HepG2 (cell line): ENCODE data around the gene VAMP8. TPM values are rescaled to one million over a fixed set of nuclear protein-coding genes. Genes with fewer than 3 reads are reported as not detected.

Source experiments
- BORCS8-MEF2B ChIP-seq: sonication (generic); formaldehyde crosslinking; IDR thresholded peaks from 2 replicates; pipeline ENCODE4 v1.8.0; 2022; ENCODE audit warnings: mild to moderate bottlenecking, missing genetic modification reagents
- E2F1 ChIP-seq: sonication (generic); formaldehyde crosslinking; IDR thresholded peaks from 2 replicates; pipeline ENCODE4 v1.5.0; 2020; ENCODE audit warnings: missing genetic modification reagents
- E2F5 ChIP-seq: sonication (generic); formaldehyde crosslinking; conservative IDR thresholded peaks from 2 replicates; pipeline ENCODE4 v1.4.0; 2020; ENCODE audit warnings: missing genetic modification reagents
- ERF ChIP-seq: IDR thresholded peaks from 2 replicates; pipeline ENCODE4 v1.6.1; 2018; ENCODE audit warnings: missing biosample characterization, missing genetic modification reagents
- FOXO4 ChIP-seq: sonication (generic); formaldehyde crosslinking; conservative IDR thresholded peaks from 2 replicates; pipeline ENCODE4 v1.8.1; 2023; ENCODE audit warnings: missing genetic modification reagents
- GPN1 ChIP-seq: sonication (generic); formaldehyde crosslinking; IDR thresholded peaks from 2 replicates; pipeline ENCODE4 v1.5.1; 2020; ENCODE audit warnings: missing genetic modification reagents, borderline replicate concordance
- IRX3 ChIP-seq: sonication (generic); formaldehyde crosslinking; IDR thresholded peaks from 2 replicates; pipeline ENCODE4 v1.8.1; 2023; ENCODE audit warnings: mild to moderate bottlenecking, low read depth, missing genetic modification reagents, borderline replicate concordance
- ISX ChIP-seq: sonication (generic); formaldehyde crosslinking; conservative IDR thresholded peaks from 2 replicates; pipeline ENCODE4 v1.5.0; 2020; ENCODE audit warnings: missing genetic modification reagents
- KDM4B ChIP-seq: sonication (generic); formaldehyde crosslinking; IDR thresholded peaks from 2 replicates; pipeline ENCODE4 v1.4.0; 2020; ENCODE audit warnings: missing genetic modification reagents
- KLF16 ChIP-seq, 2 experiments: sonication (generic) in 1 of 2; formaldehyde crosslinking in 1 of 2; IDR thresholded peaks; 2 replicates each; pipeline versions ENCODE4 v1.6.1 to v1.8.0; 2016 to 2023; ENCODE audit warnings: missing genetic modification reagents in 2 of 2, missing compliant biosample characterization in 1 of 2
- MXD4 ChIP-seq: IDR thresholded peaks from 2 replicates; pipeline ENCODE4 v1.6.1; 2016; ENCODE audit warnings: mild to moderate bottlenecking, missing biosample characterization, missing genetic modification reagents
- NR1H2 ChIP-seq: sonication (generic); formaldehyde crosslinking; IDR thresholded peaks from 2 replicates; pipeline ENCODE4 v1.8.1; 2022; ENCODE audit warnings: low read depth, missing genetic modification reagents, borderline replicate concordance
- PAF1 ChIP-seq: IDR thresholded peaks from 2 replicates; pipeline ENCODE4 v1.6.1; 2016; ENCODE audit warnings: missing genetic modification reagents, missing compliant biosample characterization
- RCOR2 ChIP-seq: IDR thresholded peaks from 2 replicates; pipeline ENCODE4 v1.6.1; 2016; ENCODE audit warnings: missing biosample characterization, missing genetic modification reagents
- RORA ChIP-seq: sonication (generic); formaldehyde crosslinking; IDR thresholded peaks from 2 replicates; pipeline ENCODE4 v1.5.0; 2020; ENCODE audit warnings: mild to moderate bottlenecking, missing genetic modification reagents, moderate library complexity
- SMARCC2 ChIP-seq: fragments of 450-650 bp; IDR thresholded peaks from 2 replicates; pipeline ENCODE4 v1.6.1; 2017; ENCODE audit warnings: antibody characterized with exemption, mild to moderate bottlenecking
- ZBTB3 ChIP-seq: sonication (generic); formaldehyde crosslinking; IDR thresholded peaks from 2 replicates; pipeline ENCODE4 v1.4.0; 2020; ENCODE audit warnings: low read depth, mild to moderate bottlenecking, moderate library complexity, missing genetic modification reagents, borderline replicate concordance
- ZNF232 ChIP-seq: sonication (generic); formaldehyde crosslinking; IDR thresholded peaks from 2 replicates; pipeline ENCODE4 v1.4.0; 2020; ENCODE audit warnings: missing genetic modification reagents, borderline replicate concordance
- ZNF441 ChIP-seq: sonication (generic); formaldehyde crosslinking; IDR thresholded peaks from 2 replicates; pipeline ENCODE4 v1.7.0; 2021; ENCODE audit warnings: missing genetic modification reagents, borderline replicate concordance
- ZNF446 ChIP-seq: sonication (generic); formaldehyde crosslinking; IDR thresholded peaks from 2 replicates; pipeline ENCODE4 v1.5.0; 2020; ENCODE audit warnings: mild to moderate bottlenecking, missing genetic modification reagents
- ZNF691 ChIP-seq: sonication (generic); formaldehyde crosslinking; IDR thresholded peaks from 2 replicates; pipeline ENCODE4 v1.4.0; 2020; ENCODE audit warnings: missing genetic modification reagents, low read depth, mild to moderate bottlenecking, borderline replicate concordance
- polyA plus RNA-seq, 8 experiments: library from polyadenylated mRNA; depleted of rRNA in 3 of 8; stranded (reverse) in 7 of 8; unstranded in 1 of 8; fragments of >200 nt; fragmentation: Illumina TruSeq in 4 of 8; extraction: Trizol in 4 of 8; gene quantifications; 2 replicates each; pipeline versions ENCODE4 v1.2.1 to v1.2.3, GENCODE V29; 2011 to 2016; ENCODE audit warnings: low read depth in 4 of 8, missing spikeins in 1 of 8, mixed read lengths in 1 of 8; ENCODE audit not compliant: insufficient read depth in 1 of 8
- total RNA-seq, 5 experiments: library from RNA; depleted of rRNA; stranded (reverse); fragments of >200 nt; fragmentation: Illumina TruSeq; extraction: Trizol; gene quantifications; 2 replicates each; pipeline ENCODE4 v1.2.3, GENCODE V29; 2016; ENCODE audit warnings: low read depth in 1 of 5
- TF ChIP-seq, protein P1 (sequence below): sonication (generic); formaldehyde crosslinking; IDR thresholded peaks from 2 replicates; pipeline ENCODE4 v1.4.0; 2020; ENCODE audit warnings: missing genetic modification reagents

The VAMP8 gene
- total and polyA plus RNA-seq, 2 of the 13 experiments (the other 11 are each of a cell fraction or from before 2014, with no cell fraction given) = 83.3 to 157 TPM

DNA sequence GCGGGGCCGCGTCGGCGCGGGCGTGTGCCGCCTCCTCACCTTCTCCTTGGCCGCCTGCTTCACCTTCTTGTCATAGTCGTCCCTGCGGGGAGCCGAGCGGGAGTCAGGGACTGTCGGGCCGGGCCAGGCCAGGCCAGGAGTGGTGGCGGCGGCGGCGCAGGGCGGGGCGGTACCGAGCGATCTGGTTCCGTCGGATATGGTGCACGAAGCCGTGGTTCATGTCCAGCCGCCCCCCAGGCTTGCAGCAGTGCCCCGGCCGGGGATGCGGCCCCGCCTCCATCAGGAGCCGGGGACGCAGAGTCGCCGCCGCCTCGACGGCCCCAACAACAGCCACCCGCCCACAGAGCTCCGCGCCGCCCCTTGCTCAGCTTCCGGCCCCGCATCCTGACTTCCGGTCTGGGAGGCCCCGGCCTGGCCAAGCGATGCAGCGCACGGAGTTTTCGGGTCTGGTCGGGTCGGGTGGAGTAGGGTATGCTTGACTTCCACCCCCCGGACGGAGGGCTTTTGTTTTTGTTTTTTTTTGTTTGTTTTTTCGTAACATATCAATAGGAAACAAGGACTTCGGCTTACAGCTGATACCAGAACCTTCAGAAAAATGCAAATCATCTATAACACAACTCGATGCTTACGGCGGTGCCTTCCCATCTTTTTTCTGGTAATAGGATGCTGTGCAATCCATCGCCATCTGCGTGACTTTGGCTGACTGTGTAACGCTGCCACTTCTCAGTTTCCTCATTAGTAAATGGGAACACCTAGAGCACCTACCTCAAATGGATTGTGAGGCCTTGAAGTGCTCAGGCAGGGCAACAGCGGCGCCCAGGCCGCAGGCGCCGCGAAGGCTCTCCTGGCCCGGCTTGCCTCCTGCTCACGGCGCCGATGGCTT, 34.6 kb downstream of the VAMP8 start, which contains the start of gene C2orf68 (continued):
- TF ChIP-seq ZNF446 = peak; percentile 81; the same call in 1 of the 2 replicates
- TF ChIP-seq SMARCC2 = no peak
- TF ChIP-seq ZNF232 (CRISPR knock-in tag) = peak; percentile 38; the same call in 1 of the 2 replicates
- TF ChIP-seq KDM4B (CRISPR knock-in tag) = peak; percentile 14; the same call in 1 of the 2 replicates
- TF ChIP-seq, protein P1, sequence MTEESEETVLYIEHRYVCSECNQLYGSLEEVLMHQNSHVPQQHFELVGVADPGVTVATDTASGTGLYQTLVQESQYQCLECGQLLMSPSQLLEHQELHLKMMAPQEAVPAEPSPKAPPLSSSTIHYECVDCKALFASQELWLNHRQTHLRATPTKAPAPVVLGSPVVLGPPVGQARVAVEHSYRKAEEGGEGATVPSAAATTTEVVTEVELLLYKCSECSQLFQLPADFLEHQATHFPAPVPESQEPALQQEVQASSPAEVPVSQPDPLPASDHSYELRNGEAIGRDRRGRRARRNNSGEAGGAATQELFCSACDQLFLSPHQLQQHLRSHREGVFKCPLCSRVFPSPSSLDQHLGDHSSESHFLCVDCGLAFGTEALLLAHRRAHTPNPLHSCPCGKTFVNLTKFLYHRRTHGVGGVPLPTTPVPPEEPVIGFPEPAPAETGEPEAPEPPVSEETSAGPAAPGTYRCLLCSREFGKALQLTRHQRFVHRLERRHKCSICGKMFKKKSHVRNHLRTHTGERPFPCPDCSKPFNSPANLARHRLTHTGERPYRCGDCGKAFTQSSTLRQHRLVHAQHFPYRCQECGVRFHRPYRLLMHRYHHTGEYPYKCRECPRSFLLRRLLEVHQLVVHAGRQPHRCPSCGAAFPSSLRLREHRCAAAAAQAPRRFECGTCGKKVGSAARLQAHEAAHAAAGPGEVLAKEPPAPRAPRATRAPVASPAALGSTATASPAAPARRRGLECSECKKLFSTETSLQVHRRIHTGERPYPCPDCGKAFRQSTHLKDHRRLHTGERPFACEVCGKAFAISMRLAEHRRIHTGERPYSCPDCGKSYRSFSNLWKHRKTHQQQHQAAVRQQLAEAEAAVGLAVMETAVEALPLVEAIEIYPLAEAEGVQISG (CRISPR knock-in tag) = peak; percentile 89
- TF ChIP-seq GPN1 (CRISPR knock-in tag) = no peak; the same call in 1 of the 2 replicates
- TF ChIP-seq IRX3 = no peak
- TF ChIP-seq KLF16 (CRISPR knock-in tag; IDR thresholded peaks at IDR 0.05) = peak; percentile 17 to 98; a peak in 2 of 4 replicates
- TF ChIP-seq E2F5 = peak; percentile 19; the same call in 1 of the 2 replicates
- TF ChIP-seq BORCS8-MEF2B (CRISPR knock-in tag) = peak; percentile 53; the same call in 1 of the 2 replicates
- no peak for TF ChIP-seq ISX (CRISPR knock-in tag)
- peak; percentile 62; the same call in 1 of the 2 replicates for TF ChIP-seq MXD4 (CRISPR knock-in tag)
- no peak for TF ChIP-seq RORA (CRISPR knock-in tag)
- peak; percentile 51; the same call in 1 of the 2 replicates for TF ChIP-seq ZNF691 (CRISPR knock-in tag)
- no peak; the same call in 1 of the 2 replicates for TF ChIP-seq NR1H2
- peak; percentile 63; the same call in 1 of the 2 replicates for TF ChIP-seq ZBTB3 (CRISPR knock-in tag)
- no peak for TF ChIP-seq ZNF441
- peak; percentile 99 for TF ChIP-seq ERF (CRISPR knock-in tag)
- no peak for TF ChIP-seq RCOR2
- TF ChIP-seq E2F1 (CRISPR knock-in tag) = no peak
- no peak for TF ChIP-seq PAF1 (CRISPR knock-in tag)
- no peak for TF ChIP-seq FOXO4 (CRISPR knock-in tag)
